ENCODE measurements around the gene MRGPRX1.

- TF ChIP-seq CTCF (IDR thresholded peaks at IDR 0.05) (no peak), POLR2A (IDR thresholded peaks at IDR 0.05) (no peak)
Measured at GRCh38 chr11:18936002-18936673, 3.1 kb downstream of the MRGPRX1 start.

Data from lower leg skin (tissue), 3 donors.